AG04449 (cell line): Measurements from ENCODE around the gene DMBX1.

Experiments
- CTCF ChIA-PET: fragments of 350-600 bp; formaldehyde crosslinking; extraction: SDS; loops from one replicate; lab custom pipeline; 2021; ENCODE audit warnings: antibody characterized with exemption; lab: Yijun Ruan, JAX
- POLR2A ChIA-PET: fragments of 400-600, 350-600 bp; formaldehyde crosslinking; extraction: SDS; loops from one replicate; lab custom pipeline; 2020; ENCODE audit warnings: antibody characterized with exemption, inconsistent platforms; lab: Yijun Ruan, JAX
- DNase-seq: peaks from one replicate; pipeline ENCODE4 v3.0.0-alpha.2; 2010; ENCODE audit warnings: low read depth, low spot score
- H3K4me3 ChIP-seq: 2 replicates; pipeline ENCODE4 v1.5.1; 2011; ENCODE audit warnings: low read depth, mild to moderate bottlenecking, control low read depth, low read length
- CTCF ChIP-seq: IDR thresholded peaks from one replicate; pipeline ENCODE4 v1.5.1; 2011; ENCODE audit warnings: mild to moderate bottlenecking, moderate library complexity, low read length, control low read depth, inconsistent platforms; ENCODE audit not compliant: insufficient read depth; ENCODE audit errors: missing control alignments

DMBX1 gene

GRCh38 chr1:46497020-46497419 is 7.4 kb downstream of the DMBX1 start:
- no peak for TF ChIP-seq CTCF
- H3K4me3 ChIP-seq, result no peak overlapping the region
- POLR2A ChIA-PET, result no interaction called here
- CTCF ChIA-PET, result no interaction called here
- DNase-seq, result no peak

- POLR2A ChIA-PET, result no interaction called here
- no peak for DNase-seq
- CTCF ChIA-PET, result no interaction called here
- TF ChIP-seq CTCF, result no peak
- no peak overlapping the region for H3K4me3 ChIP-seq
Observed at GRCh38 chr1:46497665-46498064, 8.0 kb downstream of the DMBX1 start.

- CTCF ChIA-PET, result interaction anchor here (0.8 to 3.1 kb wide), 10 partner anchors 8 to 64 kb away, joined by 3 to 16 read pairs (median 4); no protein-coding TSS in a partner anchor
- no peak for DNase-seq
- TF ChIP-seq CTCF, result no peak
- POLR2A ChIA-PET, result interaction anchor here (0.6 kb wide), 1 partner anchor 186 kb away, joined by 3 read pairs; no protein-coding TSS in a partner anchor
- H3K4me3 ChIP-seq, result no peak overlapping the region
Observed at GRCh38 chr1:46501528-46501927, 11.9 kb downstream of the DMBX1 start.

GRCh38 chr1:46503421-46503820 is 13.8 kb downstream of the DMBX1 start:
- no peak for DNase-seq
- ChIA-PET POLR2A (no interaction called here), CTCF (interaction anchor here (2.5 to 3.1 kb wide), 3 partner anchors 25 to 57 kb away, joined by 9 to 16 read pairs (median 16); no protein-coding TSS in a partner anchor)
- no peak for TF ChIP-seq CTCF
- H3K4me3 ChIP-seq, result no peak overlapping the region

- no peak for DNase-seq
- POLR2A ChIA-PET, result no interaction called here
- no peak overlapping the region for H3K4me3 ChIP-seq
- CTCF ChIA-PET, result interaction anchor here (0.9 to 3.2 kb wide), 8 partner anchors 9 to 65 kb away, joined by 3 to 12 read pairs (median 4); no protein-coding TSS in a partner anchor
- no peak for TF ChIP-seq CTCF
Observed at GRCh38 chr1:46506470-46507219, 17.0 kb downstream of the DMBX1 start.

GRCh38 chr1:46508757-46509156 is 19.1 kb downstream of the DMBX1 start:
- CTCF ChIA-PET, result interaction anchor here (0.7 to 3.2 kb wide), 5 partner anchors 9 to 61 kb away, joined by 3 to 12 read pairs (median 5); no protein-coding TSS in a partner anchor
- DNase-seq, result no peak
- POLR2A ChIA-PET, result no interaction called here
- no peak for TF ChIP-seq CTCF
- no peak overlapping the region for H3K4me3 ChIP-seq
